ENCODE data around the gene C1QB.

DNA sequence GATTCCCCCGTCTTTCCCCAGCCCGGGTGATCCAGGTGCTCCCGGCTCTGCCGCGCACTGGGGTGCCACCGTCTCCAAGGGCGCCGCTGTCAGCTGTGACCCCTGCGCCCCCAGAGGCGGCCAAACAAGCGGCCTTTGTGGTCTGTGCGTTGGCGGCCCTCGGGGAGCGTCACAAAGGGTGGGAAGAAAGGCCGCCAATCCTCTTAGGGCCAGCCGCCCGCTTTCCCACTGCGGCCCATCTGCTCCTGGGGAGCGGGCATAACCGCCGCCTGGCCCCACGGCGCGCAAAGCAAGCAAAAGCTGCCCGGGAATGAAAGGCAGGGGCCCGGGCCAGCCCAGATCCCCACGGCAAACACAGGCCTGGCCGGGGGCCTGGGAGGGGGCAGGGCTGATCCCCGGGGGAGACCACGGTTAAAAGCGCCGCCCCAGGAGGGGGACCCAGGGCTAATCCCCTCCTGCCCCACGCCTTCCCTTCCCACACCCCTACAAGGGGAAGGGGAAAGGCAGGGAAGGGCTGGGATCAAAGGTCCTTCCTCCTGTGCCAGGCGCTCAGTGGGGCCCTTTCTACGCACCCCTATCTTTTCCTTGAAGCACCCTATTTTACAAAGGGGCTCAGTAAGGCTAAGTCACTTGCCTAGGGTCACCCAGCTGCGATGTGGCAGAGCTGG, 24.0 kb downstream of the C1QB start:
- TF ChIP-seq, protein P1, sequence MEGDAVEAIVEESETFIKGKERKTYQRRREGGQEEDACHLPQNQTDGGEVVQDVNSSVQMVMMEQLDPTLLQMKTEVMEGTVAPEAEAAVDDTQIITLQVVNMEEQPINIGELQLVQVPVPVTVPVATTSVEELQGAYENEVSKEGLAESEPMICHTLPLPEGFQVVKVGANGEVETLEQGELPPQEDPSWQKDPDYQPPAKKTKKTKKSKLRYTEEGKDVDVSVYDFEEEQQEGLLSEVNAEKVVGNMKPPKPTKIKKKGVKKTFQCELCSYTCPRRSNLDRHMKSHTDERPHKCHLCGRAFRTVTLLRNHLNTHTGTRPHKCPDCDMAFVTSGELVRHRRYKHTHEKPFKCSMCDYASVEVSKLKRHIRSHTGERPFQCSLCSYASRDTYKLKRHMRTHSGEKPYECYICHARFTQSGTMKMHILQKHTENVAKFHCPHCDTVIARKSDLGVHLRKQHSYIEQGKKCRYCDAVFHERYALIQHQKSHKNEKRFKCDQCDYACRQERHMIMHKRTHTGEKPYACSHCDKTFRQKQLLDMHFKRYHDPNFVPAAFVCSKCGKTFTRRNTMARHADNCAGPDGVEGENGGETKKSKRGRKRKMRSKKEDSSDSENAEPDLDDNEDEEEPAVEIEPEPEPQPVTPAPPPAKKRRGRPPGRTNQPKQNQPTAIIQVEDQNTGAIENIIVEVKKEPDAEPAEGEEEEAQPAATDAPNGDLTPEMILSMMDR (IDR thresholded peaks at IDR 0.05; ENCODE audit: control extremely low read depth in 1 of 3, insufficient read depth in 1 of 3, low read depth in 1 of 3, low read length in 3 of 3), result no peak
- TF ChIP-seq SP1 (IDR thresholded peaks at IDR 0.05; ENCODE audit: low read depth, low read length) (no peak), TAF1 (IDR thresholded peaks at IDR 0.05; ENCODE audit: low read depth, low read length) (no peak), TCF12 (IDR thresholded peaks at IDR 0.05; ENCODE audit: low read depth, low read length) (no peak), POLR2AphosphoS5 (IDR thresholded peaks at IDR 0.05; ENCODE audit: low read depth, low read length) (no peak), POLR2A (IDR thresholded peaks at IDR 0.05; ENCODE audit: control extremely low read depth in 1 of 2, low read depth in 2 of 2, low read length in 2 of 2) (no peak)
